ENCODE results near the gene TGFBI.

TGFBI gene

GRCh38 chr5:136101884-136102283 lies 73.1 kb downstream of the TGFBI start:
- TF ChIP-seq REST (IDR thresholded peaks at IDR 0.05; ENCODE audit: insufficient read depth in 1 of 2, low read depth in 2 of 2, low read length in 2 of 2) (no peak), POLR2AphosphoS5 (IDR thresholded peaks at IDR 0.05; ENCODE audit: low read depth, low read length) (no peak), TAF1 (IDR thresholded peaks at IDR 0.05; ENCODE audit: borderline replicate concordance, insufficient read depth, low read length) (no peak), SIN3A (IDR thresholded peaks at IDR 0.05; ENCODE audit: borderline replicate concordance, insufficient read depth, low read length) (no peak), FOXP2 (optimal IDR thresholded peaks at IDR 0.05; ENCODE audit: borderline replicate concordance, extremely low read depth, extremely low read length, insufficient read depth) (no peak)

GRCh38 chr5:136103118-136103517 lies 74.3 kb downstream of the TGFBI start:
- TF ChIP-seq SIN3A (IDR thresholded peaks at IDR 0.05; ENCODE audit: borderline replicate concordance, insufficient read depth, low read length) (no peak), REST (IDR thresholded peaks at IDR 0.05; ENCODE audit: insufficient read depth in 1 of 2, low read depth in 2 of 2, low read length in 2 of 2) (no peak), TAF1 (IDR thresholded peaks at IDR 0.05; ENCODE audit: borderline replicate concordance, insufficient read depth, low read length) (no peak), FOXP2 (optimal IDR thresholded peaks at IDR 0.05; ENCODE audit: borderline replicate concordance, extremely low read depth, extremely low read length, insufficient read depth) (no peak), POLR2AphosphoS5 (IDR thresholded peaks at IDR 0.05; ENCODE audit: low read depth, low read length) (no peak)

GRCh38 chr5:136104306-136104965 lies 75.6 kb downstream of the TGFBI start:
- TF ChIP-seq FOXP2 (optimal IDR thresholded peaks at IDR 0.05; ENCODE audit: borderline replicate concordance, extremely low read depth, extremely low read length, insufficient read depth), result no peak
- no peak for TF ChIP-seq TAF1 (IDR thresholded peaks at IDR 0.05; ENCODE audit: borderline replicate concordance, insufficient read depth, low read length)
- no peak for TF ChIP-seq SIN3A (IDR thresholded peaks at IDR 0.05; ENCODE audit: borderline replicate concordance, insufficient read depth, low read length)
- no peak for TF ChIP-seq POLR2AphosphoS5 (IDR thresholded peaks at IDR 0.05; ENCODE audit: low read depth, low read length)
- TF ChIP-seq REST (IDR thresholded peaks at IDR 0.05; ENCODE audit: insufficient read depth in 1 of 2, low read depth in 2 of 2, low read length in 2 of 2), result no peak

- TF ChIP-seq FOXP2 (optimal IDR thresholded peaks at IDR 0.05; ENCODE audit: borderline replicate concordance, extremely low read depth, extremely low read length, insufficient read depth) (no peak), SIN3A (IDR thresholded peaks at IDR 0.05; ENCODE audit: borderline replicate concordance, insufficient read depth, low read length) (no peak), POLR2AphosphoS5 (IDR thresholded peaks at IDR 0.05; ENCODE audit: low read depth, low read length) (no peak), REST (IDR thresholded peaks at IDR 0.05; ENCODE audit: insufficient read depth in 1 of 2, low read depth in 2 of 2, low read length in 2 of 2) (no peak), TAF1 (IDR thresholded peaks at IDR 0.05; ENCODE audit: borderline replicate concordance, insufficient read depth, low read length) (no peak)
Observed at GRCh38 chr5:136106351-136107031, 77.7 kb downstream of the TGFBI start.
